ENCODE results near the gene MSH2. TPM values are rescaled to one million over a fixed set of nuclear protein-coding genes. Genes with fewer than 3 reads are reported as not detected.
"Not testable (repeated sequence)": the region's sequence is repeated elsewhere in the genome, so short reads cannot be mapped to it uniquely, and the experiment has no call there.

Gene MSH2
- total RNA-seq, 1 experiment from 2014 or later = 55.3 TPM

DNA sequence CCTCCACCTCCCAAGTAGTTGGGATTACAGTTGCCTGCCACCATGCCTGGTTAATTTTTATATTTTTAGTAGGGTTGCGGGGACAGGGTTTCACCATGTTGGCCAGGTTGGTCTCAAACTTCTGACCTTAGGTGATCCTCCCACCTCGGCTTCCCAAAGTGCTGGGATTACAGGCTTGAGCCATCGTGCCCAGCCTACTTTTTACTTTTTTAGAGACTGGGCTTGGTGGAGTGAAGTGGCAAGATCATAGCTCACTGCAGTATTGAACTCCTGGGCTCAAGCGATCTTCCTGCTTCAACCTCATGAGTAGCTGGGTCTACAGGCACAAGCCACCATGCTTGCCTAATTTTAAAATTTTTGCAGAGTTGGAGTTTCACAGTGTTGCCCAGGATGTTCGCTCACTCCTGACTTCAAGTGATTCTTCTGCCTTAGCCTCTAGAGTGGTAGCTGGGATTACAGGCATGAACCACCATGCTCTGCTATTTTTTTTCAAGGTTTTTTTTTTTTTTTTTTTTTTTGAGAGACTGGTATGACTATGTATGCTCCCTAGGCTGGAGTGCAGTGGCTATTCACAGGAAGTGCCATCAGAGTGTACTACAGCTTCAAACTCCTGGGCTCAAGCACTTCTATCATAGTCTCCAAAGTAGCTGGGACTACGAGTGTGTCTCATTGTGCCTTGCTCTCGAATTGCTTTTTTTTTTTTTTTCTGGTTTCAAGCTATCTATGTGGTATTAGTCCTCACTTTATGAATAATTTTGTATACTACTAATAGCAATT, 11.9 kb downstream of the MSH2 start:
- BruUV-seq (replicated peaks) = no TSS peak
- CTCF ChIA-PET = interaction anchor here (0.8 kb wide), 1 partner anchor 10 kb away, joined by 4 read pairs; no protein-coding TSS in a partner anchor
- no peak for TF ChIP-seq CTCF (IDR thresholded peaks at IDR 0.05; ENCODE audit: unreplicated experiment)
- no peaks in the 10 kb centered on the region for H3K9me3 Mint-ChIP-seq (ENCODE audit: low read depth, unreplicated experiment)
- intact Hi-C loops (cut with micrococcal nuclease; ENCODE audit: unreplicated experiment) = no loop called here
- no peaks in the 10 kb centered on the region for H3K4me1 Mint-ChIP-seq (ENCODE audit: low read depth, unreplicated experiment)
- no peak for DNase-seq
- peaks cover 40% of the 10 kb centered on the region for H3K36me3 Mint-ChIP-seq (ENCODE audit: insufficient read depth, unreplicated experiment)
- no peak overlapping the region for H3K4me3 Mint-ChIP-seq (ENCODE audit: low read depth, unreplicated experiment)
- no peaks in the 10 kb centered on the region for H3K27me3 Mint-ChIP-seq (ENCODE audit: unreplicated experiment)
- no peak overlapping the region for H3K27ac Mint-ChIP-seq (ENCODE audit: unreplicated experiment)

DNA sequence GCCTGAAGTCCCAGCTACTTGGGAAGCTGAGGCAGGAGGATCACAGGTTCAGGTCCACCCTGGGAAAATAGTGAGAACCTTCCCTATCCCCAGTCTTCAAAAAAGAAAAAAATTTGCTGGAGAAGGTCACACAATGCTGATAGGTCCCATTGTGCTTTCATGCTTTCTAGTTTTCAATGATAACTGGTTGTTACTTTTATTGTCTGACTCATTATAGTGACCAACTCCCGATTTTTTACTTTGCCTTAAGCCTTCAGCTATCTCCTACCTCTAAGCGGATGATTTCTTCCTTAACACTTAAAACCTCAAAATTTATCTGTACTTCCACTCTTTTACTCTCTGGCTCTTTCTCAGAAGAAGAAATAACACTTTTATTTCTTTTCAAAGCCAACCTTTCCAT, 17.3 kb downstream of the MSH2 start:
- no peak overlapping the region for H3K4me3 Mint-ChIP-seq (ENCODE audit: low read depth, unreplicated experiment)
- intact Hi-C loops (cut with micrococcal nuclease; ENCODE audit: unreplicated experiment) = no loop called here
- H3K27me3 Mint-ChIP-seq (ENCODE audit: unreplicated experiment) = no peaks in the 10 kb centered on the region
- no peaks in the 10 kb centered on the region for H3K4me1 Mint-ChIP-seq (ENCODE audit: low read depth, unreplicated experiment)
- H3K27ac Mint-ChIP-seq (ENCODE audit: unreplicated experiment) = no peak overlapping the region
- H3K9me3 Mint-ChIP-seq (ENCODE audit: low read depth, unreplicated experiment) = no peaks in the 10 kb centered on the region
- no peak for DNase-seq
- no TSS peak for BruUV-seq (replicated peaks)
- peaks cover 32% of the 10 kb centered on the region for H3K36me3 Mint-ChIP-seq (ENCODE audit: insufficient read depth, unreplicated experiment)
- CTCF ChIA-PET = interaction anchor here (0.5 kb wide), 1 partner anchor 70 kb away, joined by 7 read pairs; no protein-coding TSS in a partner anchor
- TF ChIP-seq CTCF (IDR thresholded peaks at IDR 0.05; ENCODE audit: unreplicated experiment) = no peak

GRCh38 chr2:47420683-47421082, 17.7 kb downstream of the MSH2 start:
- not testable (repeated sequence) for BruUV-seq (replicated peaks)

GRCh38 chr2:47422016-47422415, 19.1 kb downstream of the MSH2 start:
- Mint-ChIP-seq H3K36me3 (ENCODE audit: insufficient read depth, unreplicated experiment) (peaks cover 29% of the 10 kb centered on the region), H3K4me1 (ENCODE audit: low read depth, unreplicated experiment) (no peaks in the 10 kb centered on the region), H3K4me3 (ENCODE audit: low read depth, unreplicated experiment) (no peak overlapping the region), H3K27me3 (ENCODE audit: unreplicated experiment) (no peaks in the 10 kb centered on the region), H3K9me3 (ENCODE audit: low read depth, unreplicated experiment) (no peaks in the 10 kb centered on the region), H3K27ac (ENCODE audit: unreplicated experiment) (no peak overlapping the region)
- intact Hi-C loops (cut with micrococcal nuclease; ENCODE audit: unreplicated experiment) = no loop called here
- no TSS peak for BruUV-seq (replicated peaks)
- no peak for DNase-seq
- CTCF ChIA-PET = no interaction called here
- TF ChIP-seq CTCF (IDR thresholded peaks at IDR 0.05; ENCODE audit: unreplicated experiment) = no peak

More at GRCh38 chr2:47420683-47421082, 17.7 kb downstream of the MSH2 start:
- DNase-seq; H3K27me3 Mint-ChIP-seq (ENCODE audit: unreplicated experiment); H3K4me3 Mint-ChIP-seq (ENCODE audit: low read depth, unreplicated experiment); H3K4me1 Mint-ChIP-seq (ENCODE audit: low read depth, unreplicated experiment); H3K9me3 Mint-ChIP-seq (ENCODE audit: low read depth, unreplicated experiment); H3K27ac Mint-ChIP-seq (ENCODE audit: unreplicated experiment); intact Hi-C loops (cut with micrococcal nuclease; ENCODE audit: unreplicated experiment): not testable (repeated sequence)
- H3K36me3 Mint-ChIP-seq (ENCODE audit: insufficient read depth, unreplicated experiment) = peaks cover 30% of the 10 kb centered on the region
- CTCF ChIA-PET = interaction anchor here (0.5 kb wide), 1 partner anchor 69 kb away, joined by 7 read pairs; no protein-coding TSS in a partner anchor

- CTCF ChIA-PET = interaction anchor here (0.6 kb wide), 1 partner anchor 1428 kb away, joined by 4 read pairs; no protein-coding TSS in a partner anchor
- Mint-ChIP-seq H3K4me1 (ENCODE audit: low read depth, unreplicated experiment) (no peaks in the 10 kb centered on the region), H3K9me3 (ENCODE audit: low read depth, unreplicated experiment) (no peaks in the 10 kb centered on the region), H3K27me3 (ENCODE audit: unreplicated experiment) (no peaks in the 10 kb centered on the region), H3K4me3 (ENCODE audit: low read depth, unreplicated experiment) (no peak overlapping the region), H3K27ac (ENCODE audit: unreplicated experiment) (no peak overlapping the region), H3K36me3 (ENCODE audit: insufficient read depth, unreplicated experiment) (peaks cover 26% of the 10 kb centered on the region)
- intact Hi-C loops (cut with micrococcal nuclease; ENCODE audit: unreplicated experiment) = no loop called here
- no TSS peak for BruUV-seq (replicated peaks)
- no peak for DNase-seq
- no peak for TF ChIP-seq CTCF (IDR thresholded peaks at IDR 0.05; ENCODE audit: unreplicated experiment)
These were observed 19.6 kb downstream of the MSH2 start for GRCh38 chr2:47422560-47422959.

All from Calu3 (cell line).